Nephron progenitor cell (in vitro differentiated cells): ENCODE measurements around the gene GPHN.

ENCODE experiments used
- DNase-seq: peaks from one replicate; pipeline ENCODE4 v3.0.0; 2021
- H3K27ac Mint-ChIP-seq: 2 replicates; pipeline ENCODE4 v1.8.0; 2021; ENCODE audit warnings: mild to moderate bottlenecking, moderate library complexity, mixed read lengths
- H3K27me3 Mint-ChIP-seq: 2 replicates; pipeline ENCODE4 v1.8.0; 2021; ENCODE audit warnings: mild to moderate bottlenecking, low read depth, mixed read lengths; ENCODE audit not compliant: poor library complexity
- H3K36me3 Mint-ChIP-seq: 2 replicates; pipeline ENCODE4 v1.8.0; 2021; ENCODE audit warnings: low read depth, mixed read lengths
- H3K4me1 Mint-ChIP-seq: 2 replicates; pipeline ENCODE4 v1.8.0; 2021; ENCODE audit warnings: mixed read lengths
- H3K4me3 Mint-ChIP-seq: 2 replicates; pipeline ENCODE4 v1.8.0; 2021; ENCODE audit warnings: mild to moderate bottlenecking, moderate library complexity, mixed read lengths
- H3K9me3 Mint-ChIP-seq: 2 replicates; pipeline ENCODE4 v1.8.0; 2021; ENCODE audit warnings: mild to moderate bottlenecking, moderate library complexity, mixed read lengths
- CTCF ChIP-seq: fragments of 200-600 bp; sonication (generic); IDR thresholded peaks from 2 replicates; pipeline ENCODE4 v1.5.0; 2021; ENCODE audit warnings: antibody characterized with exemption

Gene GPHN

GRCh38 chr14:66485910-66486421 lies 22.0 kb upstream of the GPHN start, which contains the start of gene CCDC196:
CCDC196 (plus strand) TSS chr14:66486371; CDS start chr14:66486503, 132 bp downstream.
- Mint-ChIP-seq H3K4me1 (no peaks in the 10 kb centered on the region), H3K9me3 (no peaks in the 10 kb centered on the region)

GRCh38 chr14:66487164-66487563 lies 20.8 kb upstream of the GPHN start:
- Mint-ChIP-seq H3K36me3 (no peaks in the 10 kb centered on the region), H3K4me1 (no peaks in the 10 kb centered on the region), H3K9me3 (no peaks in the 10 kb centered on the region), H3K27ac (no peak overlapping the region), H3K27me3 (peaks cover 20% of the 10 kb centered on the region), H3K4me3 (no peak overlapping the region)
- TF ChIP-seq CTCF = no peak
- DNase-seq = no peak

More at GRCh38 chr14:66485910-66486421, 22.0 kb upstream of the GPHN start, which contains the start of gene CCDC196:
- no peak for TF ChIP-seq CTCF
- peaks cover 20% of the 10 kb centered on the region for H3K27me3 Mint-ChIP-seq
- no peak within 1 kb of the TSS for H3K4me3 Mint-ChIP-seq
- DNase-seq = no peak
- no peak within 1 kb of the TSS for H3K27ac Mint-ChIP-seq
- H3K36me3 Mint-ChIP-seq = no peaks in the 10 kb centered on the region

GRCh38 chr14:66490143-66491111 lies 17.5 kb upstream of the GPHN start:
- H3K27me3 Mint-ChIP-seq = peaks cover 20% of the 10 kb centered on the region
- no peak for DNase-seq
- no peak overlapping the region for H3K4me3 Mint-ChIP-seq
- no peak overlapping the region for H3K27ac Mint-ChIP-seq
- H3K9me3 Mint-ChIP-seq = no peaks in the 10 kb centered on the region
- H3K36me3 Mint-ChIP-seq = no peaks in the 10 kb centered on the region
- no peak for TF ChIP-seq CTCF
- peaks cover 2% of the 10 kb centered on the region for H3K4me1 Mint-ChIP-seq

GRCh38 chr14:66493750-66494149 lies 14.2 kb upstream of the GPHN start:
- Mint-ChIP-seq H3K9me3 (no peaks in the 10 kb centered on the region), H3K36me3 (no peaks in the 10 kb centered on the region), H3K4me1 (peaks cover 13% of the 10 kb centered on the region), H3K27ac (no peak overlapping the region), H3K4me3 (no peak overlapping the region), H3K27me3 (peaks cover 7% of the 10 kb centered on the region)
- no peak for DNase-seq
- no peak for TF ChIP-seq CTCF

GRCh38 chr14:66495218-66496098 lies 12.5 kb upstream of the GPHN start:
- H3K4me3 Mint-ChIP-seq = peak overlapping the region; percentile 52
- no peaks in the 10 kb centered on the region for H3K9me3 Mint-ChIP-seq
- H3K27me3 Mint-ChIP-seq = no peaks in the 10 kb centered on the region
- no peaks in the 10 kb centered on the region for H3K36me3 Mint-ChIP-seq
- H3K4me1 Mint-ChIP-seq = peaks cover 18% of the 10 kb centered on the region
- peak; percentile 79 for TF ChIP-seq CTCF
- peak; percentile 24 for DNase-seq
- no peak overlapping the region for H3K27ac Mint-ChIP-seq
